Hepatocyte (in vitro differentiated cells): ENCODE data around the gene APEX1.

Experiments used
- CTCF ChIP-seq: fragments of 200-600 bp; sonication (generic); IDR thresholded peaks from 2 replicates; pipeline ENCODE4 v1.5.1; 2016; ENCODE audit warnings: antibody characterized with exemption, mild to moderate bottlenecking; ENCODE audit not compliant: poor library complexity
- EZH2 ChIP-seq: fragments of 200-600 bp; sonication (generic); IDR thresholded peaks from 2 replicates; pipeline ENCODE4 v1.6.1; 2016; ENCODE audit warnings: antibody characterized with exemption, mild to moderate bottlenecking, borderline replicate concordance
- EZH2phosphoT487 ChIP-seq: fragments of 200-600 bp; sonication (generic); IDR thresholded peaks from one replicate; pipeline ENCODE4 v1.6.1; 2018; ENCODE audit warnings: antibody characterized with exemption, mild to moderate bottlenecking, low read depth, moderate library complexity; ENCODE audit not compliant: unreplicated experiment, severe bottlenecking

DNA sequence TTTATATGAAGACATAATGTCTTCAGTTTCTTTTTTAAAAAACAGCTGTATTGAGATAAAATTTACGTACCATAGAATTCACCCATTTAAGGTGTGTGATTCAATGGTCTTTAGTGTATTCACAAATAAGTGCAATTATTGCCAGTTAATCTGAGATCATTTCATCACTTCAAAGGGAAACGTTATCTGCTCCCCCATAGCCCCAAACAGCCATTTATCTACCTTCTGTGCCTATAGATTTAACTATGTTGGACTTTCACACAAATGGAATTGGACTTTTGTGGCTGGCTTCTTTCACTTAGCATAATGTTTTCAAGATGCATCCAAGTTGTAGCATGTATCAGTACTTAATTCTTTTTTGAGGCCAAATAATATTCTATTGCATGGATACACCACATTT is 23.9 kb downstream of the APEX1 start:
- TF ChIP-seq EZH2 (no peak), EZH2phosphoT487 (no peak), CTCF (no peak)
